Sciatic nerve (tissue), 2 donors: ENCODE data around the gene RRBP1. TPM values are rescaled to one million over a fixed set of nuclear protein-coding genes. Genes with fewer than 3 reads are reported as not detected.
"Not testable (repeated sequence)": the region's sequence is repeated elsewhere in the genome, so short reads cannot be mapped to it uniquely, and the experiment has no call there.

Experiments
- ATAC-seq: fragments of 200-7000 bp; cut with Tn5 transposase; one replicate; pipeline ENCODE4 v1.9.1; 2020; ENCODE audit warnings: mild to moderate bottlenecking, moderate library complexity
- DNase-seq: peaks from one replicate; pipeline ENCODE4 v3.0.0-alpha.2; 2020; ENCODE audit warnings: low spot score
- intact Hi-C: fragments of 100-400 bp; cut with DNase I; formaldehyde crosslinking; loops from one replicate; pipeline ENCODE4 v1.14.2; 2022
- total RNA-seq: library from RNA; stranded (reverse); fragmentation: NEBNext Ultra II Directional; extraction: Animal tissue kit (Norgen Biotek cat#: 25700); gene quantifications from one replicate; pipeline ENCODE4 v1.2.1, GENCODE V29; 2021
- donor health status: DM: no; HTN: no; CAD: no.
- donor health status: DM: no; HTN: no; CAD: no.

The RRBP1 gene
- total RNA-seq, 1 donor from 2014 or later = 163 TPM

DNA sequence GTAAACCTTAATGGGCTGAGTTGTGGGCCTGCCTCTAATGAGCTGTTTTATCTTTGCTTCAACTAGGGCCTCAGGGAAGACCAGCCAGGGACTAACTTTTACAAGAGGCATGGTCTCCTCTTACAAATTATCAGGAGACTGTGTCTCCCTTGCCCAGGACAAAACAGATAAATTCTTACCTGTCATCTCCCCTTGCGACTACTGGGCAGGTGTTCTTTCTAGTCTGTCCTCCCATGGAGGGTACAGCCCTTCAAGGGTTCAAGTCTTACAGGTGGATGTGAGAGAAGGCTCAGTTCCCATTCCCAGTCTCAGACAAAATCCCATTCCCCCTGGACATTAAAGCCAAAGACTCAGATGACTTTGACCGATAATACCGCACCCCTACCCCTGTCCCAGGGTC lies 13.6 kb downstream of the RRBP1 start:
- DNase-seq (no peak), ATAC-seq (no peak)
- intact Hi-C loops = no loop called here

DNA sequence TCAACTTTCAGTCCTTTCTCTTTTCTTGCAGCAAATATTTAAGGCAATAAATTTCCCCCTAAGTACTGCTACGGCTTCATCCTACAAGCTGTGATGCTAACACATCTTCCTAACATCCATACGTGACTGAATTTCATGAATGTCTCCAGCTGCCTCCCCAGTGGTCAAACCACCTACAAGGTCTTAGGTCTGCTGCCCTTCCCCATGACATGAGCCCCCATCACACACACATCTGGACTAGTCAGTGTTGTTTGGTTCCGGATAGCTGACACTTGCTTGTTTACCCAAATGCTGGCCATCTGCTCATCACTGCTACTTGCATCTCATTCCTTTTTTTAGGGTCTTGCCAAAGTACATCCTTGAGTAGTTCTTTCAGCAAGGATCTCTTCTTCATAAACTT lies 14.6 kb downstream of the RRBP1 start:
- intact Hi-C loops = no loop called here
- DNase-seq (no peak), ATAC-seq (no peak)

DNA sequence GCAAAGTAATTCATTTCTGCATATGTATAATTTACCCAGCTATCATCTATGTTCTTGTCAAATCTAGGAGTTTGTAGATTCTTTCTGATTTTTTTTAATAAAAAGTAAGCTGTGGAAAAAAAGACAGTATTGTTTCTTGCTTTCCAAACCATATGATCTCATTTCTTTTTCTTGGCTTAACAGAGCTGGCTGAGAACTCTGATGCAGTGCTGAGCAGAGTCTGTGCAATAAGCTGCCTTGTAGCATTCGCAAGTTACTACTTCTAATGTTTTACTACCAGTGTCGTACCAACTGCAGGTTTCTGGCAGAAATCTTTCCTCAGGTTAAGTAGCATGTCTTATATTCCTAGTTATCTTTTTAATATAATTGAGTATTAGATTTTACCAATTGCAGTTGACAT lies 15.6 kb downstream of the RRBP1 start:
- ATAC-seq (peak; percentile 76), DNase-seq (no peak)
- intact Hi-C loops = no loop called here

DNA sequence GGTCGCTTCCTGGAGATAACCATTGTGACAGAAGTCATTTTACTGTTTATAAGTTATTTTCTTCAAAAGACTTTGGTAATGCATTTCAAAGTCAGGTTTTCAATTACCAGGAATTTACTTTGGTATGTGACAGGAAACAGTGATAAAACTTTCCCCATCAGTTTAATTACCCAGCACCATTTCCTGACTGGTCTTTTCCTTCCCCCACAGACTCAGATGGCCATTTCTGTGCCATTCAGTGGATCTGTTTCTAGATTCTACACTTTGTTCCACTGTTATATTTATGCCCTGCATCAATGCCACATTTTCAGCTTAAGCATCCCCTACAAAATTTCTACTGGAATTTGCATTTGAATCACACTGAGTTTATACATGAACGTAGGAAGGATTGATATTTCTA lies 16.3 kb downstream of the RRBP1 start:
- intact Hi-C loops = no loop called here
- DNase-seq (no peak), ATAC-seq (no peak)

DNA sequence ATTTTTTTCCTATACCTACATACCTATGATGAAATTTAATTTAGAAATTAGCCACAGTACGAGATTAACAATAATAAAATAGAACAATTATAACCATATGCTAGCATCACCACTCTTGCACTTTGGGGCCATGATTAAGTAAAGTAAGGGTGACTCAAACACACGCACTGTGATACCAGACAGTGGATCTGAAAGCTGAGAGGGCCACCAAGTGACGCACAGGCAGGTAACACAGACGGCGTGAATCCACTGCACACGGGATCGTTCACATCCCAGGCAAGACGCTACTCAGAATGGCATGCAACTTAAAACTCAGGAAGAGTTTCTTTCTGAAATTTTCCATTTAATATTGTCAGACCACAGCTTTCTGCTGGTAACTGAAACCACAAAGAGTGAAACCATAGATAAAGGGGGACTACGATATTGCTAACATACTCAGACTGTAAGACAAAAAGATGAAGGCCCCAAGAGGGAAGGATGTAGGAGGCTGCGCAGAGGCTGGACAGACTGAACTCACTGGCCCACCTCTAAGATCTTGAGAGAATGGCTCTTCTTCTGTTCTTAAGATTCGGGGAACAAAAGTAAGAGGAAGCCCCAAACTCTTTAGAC lies 17.9 kb downstream of the RRBP1 start:
- ATAC-seq (no peak), DNase-seq (no peak)
- intact Hi-C loops = no loop called here

DNA sequence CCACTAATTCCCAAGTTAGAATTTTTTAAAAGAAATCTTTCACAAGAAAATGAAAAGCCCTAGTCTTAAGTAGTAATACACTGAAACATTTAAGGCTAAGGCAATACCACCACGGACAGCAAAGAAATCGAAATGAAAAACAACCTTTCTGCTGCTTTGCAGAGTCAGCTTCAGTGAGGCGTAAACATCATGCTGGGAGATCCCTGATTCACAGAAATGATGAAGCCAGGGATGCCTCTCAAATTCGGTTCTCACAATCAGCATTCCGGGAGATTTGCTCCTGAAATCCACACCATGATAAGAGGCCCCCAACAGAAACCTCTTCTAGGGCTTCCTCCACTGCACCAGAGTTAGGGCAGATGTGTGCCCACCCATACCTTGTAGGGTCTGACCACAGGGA lies 18.6 kb downstream of the RRBP1 start:
- intact Hi-C loops = no loop called here
- no peak for DNase-seq
- no peak for ATAC-seq

DNA sequence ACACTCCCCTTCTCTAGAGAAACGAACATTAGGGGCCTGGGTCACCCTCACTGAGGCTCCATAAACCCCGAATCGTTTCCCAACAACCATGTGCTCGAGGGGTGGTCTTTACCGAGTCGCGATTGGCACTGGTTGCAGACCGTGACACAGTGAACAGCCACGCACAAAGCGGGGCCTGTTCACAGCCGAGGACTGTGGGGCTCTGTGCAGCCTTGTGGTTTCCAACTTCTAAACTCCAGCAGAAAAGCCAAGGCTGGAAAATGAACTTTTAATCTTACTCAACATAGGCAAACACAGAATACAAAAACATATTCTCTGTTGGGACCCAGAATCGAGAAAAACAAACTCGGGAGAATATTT lies 19.0 kb downstream of the RRBP1 start:
- DNase-seq = no peak
- intact Hi-C loops = no loop called here
- peak; percentile 87 for ATAC-seq

DNA sequence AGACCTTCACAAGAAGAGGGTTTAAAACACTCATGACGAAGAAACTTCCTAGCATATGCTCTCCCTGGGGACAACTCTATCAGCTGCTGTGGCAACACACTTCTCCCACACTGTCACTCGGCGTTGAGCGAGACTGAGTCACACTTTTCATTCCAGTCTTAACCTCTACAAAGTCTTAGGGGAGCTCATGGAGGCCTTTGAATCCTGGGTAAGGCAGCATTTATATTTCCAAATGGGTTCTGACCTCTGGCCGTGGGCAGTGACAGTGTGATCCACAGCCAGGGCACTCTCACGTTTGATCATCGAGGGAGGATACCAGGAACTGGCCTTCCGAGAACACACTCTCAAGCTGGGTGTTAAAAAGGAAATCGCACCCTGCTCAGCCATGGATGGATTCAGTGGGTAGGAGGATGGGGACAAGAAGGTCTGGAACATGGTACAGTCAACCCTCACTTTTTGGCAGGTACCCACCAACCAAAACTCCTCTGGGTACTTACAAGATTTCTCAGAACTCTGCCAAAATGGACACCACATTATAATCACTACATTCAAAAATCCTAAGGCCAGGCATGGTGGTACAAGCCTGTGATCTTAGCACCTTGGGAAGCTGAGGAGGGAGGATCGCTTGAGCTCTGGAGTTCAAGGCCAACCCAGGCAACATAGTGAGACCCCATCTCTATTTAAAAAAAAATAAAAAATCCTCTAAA lies 19.6 kb downstream of the RRBP1 start:
- no peak for DNase-seq
- ATAC-seq = peak; percentile 79
- intact Hi-C loops = no loop called here

DNA sequence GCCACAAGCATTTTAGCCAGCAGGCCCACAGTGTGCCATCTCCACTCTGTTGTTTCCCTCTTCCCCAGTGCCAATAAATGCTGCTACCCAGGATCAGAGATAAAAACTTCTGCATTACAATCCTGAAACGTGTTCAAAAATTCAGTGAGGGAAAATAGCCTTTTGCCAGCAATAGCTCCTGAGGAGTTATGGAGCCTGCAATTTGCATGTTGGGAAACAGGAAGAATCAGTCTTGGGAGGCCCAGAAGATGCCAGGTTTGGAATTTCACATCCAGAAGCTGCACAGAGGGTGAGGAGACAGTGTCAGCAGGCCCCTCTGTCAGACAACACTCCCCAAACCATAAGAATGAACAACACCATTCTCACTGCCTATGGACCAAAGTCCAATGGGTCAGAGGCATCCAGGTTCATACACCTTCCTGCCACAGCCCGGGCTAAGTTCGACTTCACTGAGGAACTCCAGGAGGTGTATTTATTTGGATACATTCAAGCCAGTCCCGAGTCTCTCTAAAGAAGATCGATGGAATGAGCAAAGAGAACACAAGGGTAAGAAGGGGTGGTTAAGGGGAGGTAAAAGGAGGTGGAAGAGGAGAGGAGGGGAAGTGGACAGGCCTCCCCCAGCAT lies 20.8 kb downstream of the RRBP1 start:
- ATAC-seq = peak; percentile 25
- no peak for DNase-seq
- intact Hi-C loops = no loop called here

DNA sequence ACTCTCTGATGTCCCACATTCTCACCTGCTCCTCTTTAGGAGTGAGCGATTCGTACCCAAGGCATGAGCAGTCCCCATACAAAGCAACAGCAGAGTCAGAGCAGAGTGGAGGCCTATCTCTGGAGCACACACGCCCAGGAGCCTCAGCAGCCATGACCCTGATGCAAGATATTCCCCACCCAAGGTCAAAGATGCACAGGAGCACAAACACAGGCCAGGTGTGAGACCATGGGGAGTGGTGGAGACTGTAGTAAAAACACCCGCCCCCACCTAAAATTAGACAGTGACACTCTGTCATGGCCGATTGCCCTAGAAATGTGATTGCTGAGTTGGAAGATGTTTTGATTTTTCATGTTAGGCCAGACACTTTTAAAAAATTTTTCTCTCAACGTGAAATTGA lies 21.4 kb downstream of the RRBP1 start:
- DNase-seq = no peak
- ATAC-seq = peak; percentile 25
- intact Hi-C loops = no loop called here

DNA sequence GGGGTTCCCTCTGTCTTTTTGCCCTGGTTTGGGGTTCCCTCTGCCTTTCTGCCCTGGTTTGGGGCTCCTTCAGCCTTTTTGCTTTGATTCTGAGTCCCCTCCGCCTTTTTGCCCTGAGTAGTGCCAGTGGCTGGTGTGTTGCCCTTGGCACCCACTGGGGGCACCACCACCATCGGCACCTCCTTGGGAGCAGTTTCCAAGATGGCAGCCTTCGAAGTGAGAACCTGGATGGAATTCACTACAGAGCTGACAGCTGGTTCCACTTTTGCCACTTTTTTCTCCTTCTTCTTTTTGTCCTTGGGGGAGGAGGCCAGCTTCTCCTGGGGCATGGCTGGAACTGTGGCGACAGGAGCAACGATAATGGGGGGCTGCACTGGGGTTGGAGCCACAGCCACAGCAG lies 22.2 kb downstream of the RRBP1 start:
- intact Hi-C loops = no loop called here
- DNase-seq (no peak), ATAC-seq (no peak)

DNA sequence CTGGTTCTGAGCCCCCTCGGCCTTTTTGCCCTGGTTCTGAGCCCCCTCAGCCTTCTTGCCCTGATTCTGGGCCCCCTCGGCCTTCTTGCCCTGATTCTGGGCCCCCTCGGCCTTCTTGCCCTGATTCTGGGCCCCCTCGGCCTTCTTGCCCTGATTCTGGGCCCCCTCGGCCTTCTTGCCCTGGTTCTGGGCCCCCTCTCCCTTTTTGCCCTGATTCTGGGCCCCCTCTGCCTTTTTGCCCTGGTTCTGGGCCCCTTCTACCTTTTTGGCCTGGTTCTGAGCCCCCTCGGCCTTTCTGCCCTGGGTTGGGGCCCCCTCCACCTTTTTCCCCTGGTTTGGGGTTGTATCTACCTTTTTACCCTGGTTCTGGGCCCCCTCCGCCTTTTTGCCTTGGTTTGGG lies 22.7 kb downstream of the RRBP1 start:
- ATAC-seq, DNase-seq, intact Hi-C loops: not testable (repeated sequence)

DNA sequence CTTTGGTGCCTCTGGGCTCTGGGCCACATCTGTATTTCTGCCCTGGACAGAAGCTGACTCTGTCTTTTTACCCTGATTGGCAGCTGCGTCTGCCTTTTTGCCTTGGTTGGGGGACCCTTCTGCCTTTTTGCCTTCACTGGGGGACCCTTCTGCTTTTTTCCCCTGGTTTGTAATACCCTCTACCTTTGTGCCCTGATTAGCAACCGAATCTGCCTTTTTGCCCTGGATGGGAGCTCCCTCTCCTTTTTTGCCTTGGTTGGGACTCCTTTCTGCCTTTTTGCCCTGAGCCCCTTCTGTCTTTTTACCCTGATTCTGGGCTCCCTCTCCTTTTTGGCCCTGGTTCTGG lies 23.4 kb downstream of the RRBP1 start:
- DNase-seq (no peak), ATAC-seq (no peak)
- intact Hi-C loops = no loop called here

DNA sequence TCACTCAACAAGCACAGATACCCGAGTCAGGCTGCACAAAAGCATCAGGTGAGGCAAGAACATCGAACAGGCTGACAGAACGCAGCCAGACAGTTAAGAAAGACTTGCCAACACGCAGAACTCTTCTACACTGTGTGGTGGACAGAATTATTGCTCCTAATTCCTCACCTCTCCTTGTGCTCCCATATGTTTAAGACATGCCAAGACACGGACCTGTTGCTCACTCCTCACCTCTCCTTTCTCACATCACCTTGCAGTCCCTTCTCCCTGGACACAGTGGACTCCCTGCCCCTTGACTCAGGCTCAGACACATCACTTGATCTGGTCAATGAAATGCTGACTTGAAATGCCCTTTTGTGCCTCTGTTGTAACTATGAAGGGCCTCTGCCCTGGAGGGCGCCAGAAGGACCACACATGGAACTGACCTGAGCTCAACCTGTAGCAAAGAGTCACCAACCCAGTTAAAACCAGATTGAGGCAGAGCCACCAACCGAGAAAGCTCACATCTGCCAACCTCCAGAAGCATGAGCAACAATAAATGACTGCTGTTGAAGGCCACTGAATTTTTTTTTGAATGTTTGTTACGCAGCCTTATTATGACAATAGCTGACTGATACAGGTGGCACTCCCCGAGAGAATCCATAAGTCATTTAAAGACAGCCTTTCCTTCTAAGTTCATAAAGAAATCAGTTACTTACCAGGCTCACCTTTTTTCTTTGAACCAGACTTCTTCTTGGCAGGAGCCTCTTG lies 24.0 kb downstream of the RRBP1 start:
- ATAC-seq (no peak), DNase-seq (no peak)
- intact Hi-C loops = no loop called here

DNA sequence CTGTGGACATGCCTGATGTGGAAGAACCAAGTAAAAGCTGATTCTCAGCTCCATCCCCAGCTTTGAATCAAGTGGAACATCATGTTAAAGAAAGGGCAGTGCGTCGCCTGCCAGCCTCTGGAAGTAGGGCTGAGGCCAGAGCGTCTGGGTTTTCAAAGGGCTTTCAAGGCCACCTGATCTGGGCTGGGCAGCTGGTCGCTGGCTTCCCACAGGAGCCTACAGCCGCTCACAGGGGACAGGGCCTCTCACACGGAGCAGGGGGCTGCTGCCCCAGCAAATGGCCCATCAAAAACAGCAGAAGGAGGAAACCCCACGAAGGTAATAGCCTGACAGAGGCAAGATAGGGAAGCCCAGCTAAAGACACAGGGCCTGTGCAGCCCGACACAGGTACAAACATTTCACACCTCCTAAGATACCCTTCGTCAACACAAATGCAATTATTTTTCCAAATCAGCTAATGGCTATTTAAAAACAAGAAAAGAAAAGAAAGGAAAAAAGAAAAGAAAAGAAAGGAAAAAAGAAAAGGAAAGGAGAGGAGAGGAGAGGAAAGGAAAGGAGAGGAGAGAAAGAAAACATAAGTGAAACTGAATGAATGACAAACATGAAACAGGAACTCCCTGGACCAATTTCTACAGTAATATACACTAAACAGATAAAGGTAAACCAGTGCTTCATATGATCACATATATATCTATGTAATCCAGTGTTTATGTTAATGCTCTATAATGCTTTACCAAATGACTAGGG lies 24.8 kb downstream of the RRBP1 start:
- DNase-seq (no peak), ATAC-seq (no peak)
- intact Hi-C loops = no loop called here

DNA sequence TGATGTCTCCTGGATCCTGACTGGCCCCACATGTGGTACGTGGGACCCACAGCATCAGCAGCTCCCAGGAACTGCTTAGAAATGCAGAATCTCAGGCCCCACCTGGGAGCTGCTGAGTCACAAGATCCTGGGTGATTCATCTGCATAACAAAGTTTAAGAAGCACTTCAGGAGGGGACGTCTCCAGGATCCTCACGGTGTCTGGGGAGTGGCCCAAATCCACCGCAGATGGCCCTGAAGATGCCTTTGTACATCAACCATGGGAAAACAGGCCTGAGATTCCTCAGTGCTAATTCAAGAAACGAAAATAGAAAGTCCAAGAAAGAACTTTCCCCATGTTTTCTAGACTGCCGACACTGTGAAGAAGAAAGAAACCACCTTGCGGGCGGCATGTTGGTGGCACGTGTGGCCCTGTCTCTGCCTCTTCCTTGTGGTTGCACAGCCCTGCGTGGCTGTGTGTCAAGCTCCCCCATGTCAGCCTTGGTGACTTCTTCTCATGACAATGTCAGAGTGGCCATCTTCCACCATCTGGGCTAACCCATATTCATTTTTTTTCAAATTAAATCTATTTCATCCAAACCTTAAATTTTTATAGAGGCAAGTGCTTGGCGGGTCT lies 26.1 kb downstream of the RRBP1 start:
- intact Hi-C loops = no loop called here
- ATAC-seq = no peak
- DNase-seq = no peak

DNA sequence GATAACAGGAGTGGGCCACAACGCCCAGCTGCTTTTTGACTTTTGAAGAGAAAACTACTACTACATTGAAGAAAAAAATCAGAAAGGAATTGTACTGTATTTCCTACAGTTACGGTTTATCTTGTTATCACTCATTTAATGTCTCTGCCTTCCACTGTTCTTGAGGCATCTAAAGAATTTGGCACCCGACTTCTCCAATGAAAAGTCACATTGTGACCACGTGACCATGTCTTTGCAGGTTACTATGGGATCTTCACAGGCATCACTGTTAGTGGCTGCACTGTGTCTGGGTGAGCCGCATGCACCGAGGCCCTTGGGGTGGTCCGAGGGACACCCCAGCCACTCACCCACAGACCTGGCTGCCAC lies 26.8 kb downstream of the RRBP1 start:
- intact Hi-C loops = no loop called here
- DNase-seq (no peak), ATAC-seq (peak; percentile 32)

DNA sequence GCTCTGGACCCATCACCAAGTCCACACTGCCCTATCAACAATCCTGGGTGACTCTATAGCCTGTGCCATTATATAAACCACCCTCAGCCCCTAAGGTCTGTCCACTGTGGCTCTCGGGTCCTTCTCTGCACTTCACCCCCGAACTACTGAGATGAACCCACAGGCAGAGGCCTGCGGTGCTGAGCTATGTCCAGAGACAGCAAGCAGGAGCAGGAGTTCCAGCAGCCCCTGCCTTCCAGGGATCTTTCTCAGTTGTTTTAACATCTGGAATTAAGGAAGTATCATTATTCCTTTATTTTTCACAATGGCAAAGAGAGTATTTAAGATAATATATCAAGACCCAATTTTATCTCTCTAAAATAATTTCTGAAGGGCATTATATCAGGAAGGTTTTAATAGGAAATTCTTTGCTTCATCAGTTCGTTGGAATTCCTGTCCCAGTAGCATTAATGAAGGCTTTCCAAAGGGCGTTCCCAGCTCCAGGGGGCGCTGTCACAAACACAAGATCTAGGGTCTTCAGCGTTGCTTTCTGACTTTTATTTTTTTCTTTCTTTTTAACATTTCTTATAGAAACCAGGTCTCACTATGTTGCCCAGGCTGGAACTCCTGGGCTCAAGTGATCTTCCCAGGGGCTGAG lies 27.3 kb downstream of the RRBP1 start:
- intact Hi-C loops = no loop called here
- DNase-seq (peak; percentile 69), ATAC-seq (no peak)
